AG10803 (cell line): ENCODE results near the gene SLC17A8.
"Not testable (repeated sequence)": the region's sequence is repeated elsewhere in the genome, so short reads cannot be mapped to it uniquely, and the experiment has no call there.

Source experiments
- DNase-seq: peaks from one replicate; pipeline ENCODE4 v3.0.0; 2010; ENCODE audit warnings: low read depth
- H3K4me3 ChIP-seq: 2 replicates; pipeline ENCODE4 v1.5.1; 2011; ENCODE audit warnings: mild to moderate bottlenecking, low read length, control low read depth
- TF ChIP-seq, protein P1 (sequence below): conservative IDR thresholded peaks from 2 replicates; pipeline ENCODE4 v1.5.1; 2011; ENCODE audit warnings: mild to moderate bottlenecking, low read length, control low read depth, inconsistent platforms

Gene SLC17A8

GRCh38 chr12:100332852-100333251, 24.0 kb upstream of the SLC17A8 start:
- TF ChIP-seq, protein P1, sequence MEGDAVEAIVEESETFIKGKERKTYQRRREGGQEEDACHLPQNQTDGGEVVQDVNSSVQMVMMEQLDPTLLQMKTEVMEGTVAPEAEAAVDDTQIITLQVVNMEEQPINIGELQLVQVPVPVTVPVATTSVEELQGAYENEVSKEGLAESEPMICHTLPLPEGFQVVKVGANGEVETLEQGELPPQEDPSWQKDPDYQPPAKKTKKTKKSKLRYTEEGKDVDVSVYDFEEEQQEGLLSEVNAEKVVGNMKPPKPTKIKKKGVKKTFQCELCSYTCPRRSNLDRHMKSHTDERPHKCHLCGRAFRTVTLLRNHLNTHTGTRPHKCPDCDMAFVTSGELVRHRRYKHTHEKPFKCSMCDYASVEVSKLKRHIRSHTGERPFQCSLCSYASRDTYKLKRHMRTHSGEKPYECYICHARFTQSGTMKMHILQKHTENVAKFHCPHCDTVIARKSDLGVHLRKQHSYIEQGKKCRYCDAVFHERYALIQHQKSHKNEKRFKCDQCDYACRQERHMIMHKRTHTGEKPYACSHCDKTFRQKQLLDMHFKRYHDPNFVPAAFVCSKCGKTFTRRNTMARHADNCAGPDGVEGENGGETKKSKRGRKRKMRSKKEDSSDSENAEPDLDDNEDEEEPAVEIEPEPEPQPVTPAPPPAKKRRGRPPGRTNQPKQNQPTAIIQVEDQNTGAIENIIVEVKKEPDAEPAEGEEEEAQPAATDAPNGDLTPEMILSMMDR = no peak
- no peak overlapping the region for H3K4me3 ChIP-seq
- DNase-seq = no peak

- H3K4me3 ChIP-seq = no peak overlapping the region
- TF ChIP-seq, protein P1 = no peak
- no peak for DNase-seq
Measured at GRCh38 chr12:100337299-100337698, 19.6 kb upstream of the SLC17A8 start.

DNA sequence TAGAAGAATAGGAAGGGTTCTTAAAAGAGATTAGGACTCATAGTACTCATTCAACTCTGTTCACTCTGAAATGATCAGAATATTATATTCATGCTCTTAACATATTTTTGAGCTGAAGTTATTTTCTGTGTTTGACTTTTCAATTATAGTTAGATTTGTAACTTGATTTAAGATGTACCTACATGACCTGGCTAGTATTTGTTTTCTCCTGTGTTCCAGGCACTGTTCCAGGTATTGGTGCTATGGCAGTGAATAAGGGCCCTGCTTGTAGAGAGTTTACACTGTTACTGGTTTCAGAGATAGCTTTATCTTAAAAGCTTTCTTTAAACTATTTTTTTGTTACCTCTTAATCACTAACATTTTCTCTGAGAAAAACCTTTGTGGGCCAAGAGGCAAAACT, 19.1 kb upstream of the SLC17A8 start:
- no peak overlapping the region for H3K4me3 ChIP-seq
- DNase-seq = no peak
- TF ChIP-seq, protein P1 = no peak

GRCh38 chr12:100339071-100339470, 17.8 kb upstream of the SLC17A8 start:
- TF ChIP-seq, protein P1 = no peak
- no peak overlapping the region for H3K4me3 ChIP-seq
- DNase-seq = no peak

DNA sequence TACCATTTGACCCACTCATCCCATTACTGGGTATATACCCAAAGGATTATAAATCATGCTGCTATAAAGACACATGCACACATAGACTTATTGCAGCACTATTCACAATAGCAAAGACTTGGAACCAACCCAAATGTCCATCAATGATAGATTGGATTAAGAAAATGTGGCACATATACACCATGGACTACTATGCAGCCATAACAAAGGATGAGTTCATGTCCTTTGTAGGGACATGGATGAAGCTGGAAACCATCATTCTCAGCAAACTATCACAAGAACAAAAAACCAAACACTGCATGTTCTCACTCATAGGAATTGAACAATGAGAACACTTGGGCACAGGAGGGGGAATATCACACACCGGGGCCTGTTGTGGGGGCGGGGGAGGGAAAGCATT, 14.0 kb upstream of the SLC17A8 start:
- H3K4me3 ChIP-seq, DNase-seq: not testable (repeated sequence)

DNA sequence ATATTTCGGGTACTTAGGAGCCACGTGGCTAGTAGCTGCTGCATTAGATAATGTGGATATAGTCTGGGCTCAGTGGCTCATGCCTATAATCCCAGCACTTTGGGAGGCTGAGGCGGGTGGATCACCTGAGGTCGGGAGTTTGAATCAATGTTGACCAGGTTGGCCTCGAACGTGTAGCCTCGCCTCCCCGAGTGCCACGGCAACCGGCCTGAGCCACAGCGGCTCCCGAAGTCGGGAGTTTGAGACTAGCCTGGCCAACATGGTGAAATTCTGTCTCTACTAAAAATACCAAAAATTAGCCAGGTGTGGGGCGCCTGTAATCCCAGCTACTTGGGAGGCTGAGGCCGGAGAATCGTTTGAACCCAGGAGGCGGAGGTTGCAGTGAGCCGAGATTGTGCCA, 12.5 kb upstream of the SLC17A8 start:
- not testable (repeated sequence) for H3K4me3 ChIP-seq

GRCh38 chr12:100345020-100345767, 11.7 kb upstream of the SLC17A8 start:
- DNase-seq = no peak
- TF ChIP-seq, protein P1 = no peak
- no peak overlapping the region for H3K4me3 ChIP-seq

More for the DNA sequence above, 12.5 kb upstream of the SLC17A8 start:
- not testable (repeated sequence) for DNase-seq

DNA sequence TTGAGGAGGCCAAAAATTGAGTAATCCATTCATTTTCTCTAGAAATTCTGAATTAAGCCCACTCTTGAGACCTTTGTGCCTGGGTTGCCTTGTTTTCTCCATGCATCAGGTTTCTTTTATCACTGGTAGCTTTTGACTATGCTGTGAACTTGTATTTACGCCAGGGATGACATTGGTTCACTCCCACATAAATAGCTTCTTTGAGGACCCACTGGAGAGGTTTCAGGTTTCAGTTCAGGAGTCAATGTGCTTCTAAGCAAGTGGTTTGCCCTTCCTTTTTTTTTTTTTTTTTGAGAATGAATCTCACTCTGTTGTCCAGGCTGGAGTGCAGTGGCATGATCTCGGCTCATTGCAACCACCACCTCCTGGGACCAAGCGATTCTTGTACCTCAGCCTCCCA, 10.2 kb upstream of the SLC17A8 start:
- H3K4me3 ChIP-seq = no peak overlapping the region
- TF ChIP-seq, protein P1 = no peak
- no peak for DNase-seq
